Measurements from ENCODE around the gene CTNNA3.

Gene CTNNA3

DNA sequence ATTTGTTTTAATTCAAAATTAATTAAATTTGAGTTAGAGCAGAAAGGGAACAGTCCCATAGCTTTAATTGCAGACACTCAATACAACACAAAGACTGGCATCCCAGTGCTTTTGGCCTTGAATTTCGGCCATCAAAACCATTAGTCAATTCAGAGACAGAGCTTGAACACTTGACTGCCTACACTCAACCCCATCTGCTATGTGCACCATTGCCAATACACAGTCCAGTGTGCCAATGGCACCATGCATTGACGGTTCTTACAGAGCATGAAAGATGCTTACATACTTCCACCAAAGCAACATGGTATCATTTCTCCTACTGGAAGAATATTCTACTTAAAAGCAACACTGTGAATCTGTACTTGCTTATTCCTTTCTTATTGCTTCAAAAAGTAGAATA, 813.7 kb downstream of the CTNNA3 start:
- no peak for TF ChIP-seq EZH2phosphoT487 (IDR thresholded peaks at IDR 0.05; ENCODE audit: borderline replicate concordance)
- TF ChIP-seq, protein P1, sequence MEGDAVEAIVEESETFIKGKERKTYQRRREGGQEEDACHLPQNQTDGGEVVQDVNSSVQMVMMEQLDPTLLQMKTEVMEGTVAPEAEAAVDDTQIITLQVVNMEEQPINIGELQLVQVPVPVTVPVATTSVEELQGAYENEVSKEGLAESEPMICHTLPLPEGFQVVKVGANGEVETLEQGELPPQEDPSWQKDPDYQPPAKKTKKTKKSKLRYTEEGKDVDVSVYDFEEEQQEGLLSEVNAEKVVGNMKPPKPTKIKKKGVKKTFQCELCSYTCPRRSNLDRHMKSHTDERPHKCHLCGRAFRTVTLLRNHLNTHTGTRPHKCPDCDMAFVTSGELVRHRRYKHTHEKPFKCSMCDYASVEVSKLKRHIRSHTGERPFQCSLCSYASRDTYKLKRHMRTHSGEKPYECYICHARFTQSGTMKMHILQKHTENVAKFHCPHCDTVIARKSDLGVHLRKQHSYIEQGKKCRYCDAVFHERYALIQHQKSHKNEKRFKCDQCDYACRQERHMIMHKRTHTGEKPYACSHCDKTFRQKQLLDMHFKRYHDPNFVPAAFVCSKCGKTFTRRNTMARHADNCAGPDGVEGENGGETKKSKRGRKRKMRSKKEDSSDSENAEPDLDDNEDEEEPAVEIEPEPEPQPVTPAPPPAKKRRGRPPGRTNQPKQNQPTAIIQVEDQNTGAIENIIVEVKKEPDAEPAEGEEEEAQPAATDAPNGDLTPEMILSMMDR (conservative IDR thresholded peaks at IDR 0.05; ENCODE audit: low read length): no peak
- Histone ChIP-seq H3K79me2 (ENCODE audit: insufficient read depth, low read length) (no peaks in the 10 kb centered on the region), H3K9me3 (ENCODE audit: insufficient read depth, low read depth, low read length) (no peaks in the 10 kb centered on the region; the same call in 1 of the 2 replicates), H3K36me3 (ENCODE audit: insufficient read depth, low read length) (no peaks in the 10 kb centered on the region), H2AFZ (ENCODE audit: low read length) (no peak overlapping the region), H3K4me1 (ENCODE audit: insufficient read depth, low read length, poor library complexity, severe bottlenecking) (no peaks in the 10 kb centered on the region), H3K9me2 (replicated peaks; ENCODE audit: low read depth, low read length) (no peaks in the 10 kb centered on the region), H3K4me2 (ENCODE audit: low read depth, low read length, poor library complexity, severe bottlenecking) (no peak overlapping the region), H4K20me1 (ENCODE audit: insufficient read depth, low read length, poor library complexity, severe bottlenecking) (no peaks in the 10 kb centered on the region), H3K9ac (ENCODE audit: low read depth, low read length, poor library complexity, severe bottlenecking) (no peak overlapping the region), H3F3A (ENCODE audit: low read depth) (no peaks in the 10 kb centered on the region), H3K27me3 (ENCODE audit: insufficient read depth, low read length, poor library complexity, severe bottlenecking) (no peaks in the 10 kb centered on the region), H3K4me3 (ENCODE audit: low read length, poor library complexity, severe bottlenecking) (no peak overlapping the region)

DNA sequence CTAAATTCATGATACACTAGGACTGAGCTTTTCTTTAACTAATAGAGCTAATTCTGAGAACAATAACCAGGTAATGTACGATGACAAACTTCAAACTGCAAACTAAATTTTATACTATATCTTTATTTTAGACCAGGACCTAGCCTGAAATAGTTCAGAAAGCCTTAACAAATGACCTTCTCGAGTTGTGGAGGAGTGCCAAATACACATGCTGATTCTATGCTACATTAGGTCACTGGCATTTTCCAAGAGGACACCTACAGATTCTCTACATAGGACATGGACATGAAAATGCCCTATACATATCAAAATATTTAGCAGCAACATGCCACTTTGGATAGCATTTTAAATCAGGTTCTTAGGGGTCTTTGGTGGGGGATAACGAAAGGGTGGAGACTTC, 814.2 kb downstream of the CTNNA3 start:
- no peaks in the 10 kb centered on the region for H3K27me3 ChIP-seq (ENCODE audit: insufficient read depth, low read length, poor library complexity, severe bottlenecking)
- H3F3A ChIP-seq (ENCODE audit: low read depth): no peaks in the 10 kb centered on the region
- no peaks in the 10 kb centered on the region for H4K20me1 ChIP-seq (ENCODE audit: insufficient read depth, low read length, poor library complexity, severe bottlenecking)
- H3K36me3 ChIP-seq (ENCODE audit: insufficient read depth, low read length): no peaks in the 10 kb centered on the region
- no peak overlapping the region for H3K4me3 ChIP-seq (ENCODE audit: low read length, poor library complexity, severe bottlenecking)
- no peaks in the 10 kb centered on the region for H3K9me2 ChIP-seq (replicated peaks; ENCODE audit: low read depth, low read length)
- H3K79me2 ChIP-seq (ENCODE audit: insufficient read depth, low read length): no peaks in the 10 kb centered on the region
- no peak overlapping the region for H3K4me2 ChIP-seq (ENCODE audit: low read depth, low read length, poor library complexity, severe bottlenecking)
- no peaks in the 10 kb centered on the region; the same call in 1 of the 2 replicates for H3K9me3 ChIP-seq (ENCODE audit: insufficient read depth, low read depth, low read length)
- H3K9ac ChIP-seq (ENCODE audit: low read depth, low read length, poor library complexity, severe bottlenecking): no peak overlapping the region
- H3K4me1 ChIP-seq (ENCODE audit: insufficient read depth, low read length, poor library complexity, severe bottlenecking): no peaks in the 10 kb centered on the region
- H2AFZ ChIP-seq (ENCODE audit: low read length): no peak overlapping the region
- no peak for TF ChIP-seq EZH2phosphoT487 (IDR thresholded peaks at IDR 0.05; ENCODE audit: borderline replicate concordance)
- TF ChIP-seq, protein P1 (conservative IDR thresholded peaks at IDR 0.05; ENCODE audit: low read length): no peak

- H2AFZ ChIP-seq (ENCODE audit: low read length): no peak overlapping the region
- no peaks in the 10 kb centered on the region for H3K9me2 ChIP-seq (replicated peaks; ENCODE audit: low read depth, low read length)
- H3K4me3 ChIP-seq (ENCODE audit: low read length, poor library complexity, severe bottlenecking): no peak overlapping the region
- no peaks in the 10 kb centered on the region for H3K4me1 ChIP-seq (ENCODE audit: insufficient read depth, low read length, poor library complexity, severe bottlenecking)
- no peak overlapping the region for H3K4me2 ChIP-seq (ENCODE audit: low read depth, low read length, poor library complexity, severe bottlenecking)
- no peaks in the 10 kb centered on the region for H3F3A ChIP-seq (ENCODE audit: low read depth)
- TF ChIP-seq EZH2phosphoT487 (IDR thresholded peaks at IDR 0.05; ENCODE audit: borderline replicate concordance): no peak
- TF ChIP-seq, protein P1 (conservative IDR thresholded peaks at IDR 0.05; ENCODE audit: low read length): no peak
- no peaks in the 10 kb centered on the region for H3K79me2 ChIP-seq (ENCODE audit: insufficient read depth, low read length)
- no peaks in the 10 kb centered on the region; the same call in 1 of the 2 replicates for H3K9me3 ChIP-seq (ENCODE audit: insufficient read depth, low read depth, low read length)
- H3K27me3 ChIP-seq (ENCODE audit: insufficient read depth, low read length, poor library complexity, severe bottlenecking): no peaks in the 10 kb centered on the region
- H3K9ac ChIP-seq (ENCODE audit: low read depth, low read length, poor library complexity, severe bottlenecking): no peak overlapping the region
- H3K36me3 ChIP-seq (ENCODE audit: insufficient read depth, low read length): no peaks in the 10 kb centered on the region
- H4K20me1 ChIP-seq (ENCODE audit: insufficient read depth, low read length, poor library complexity, severe bottlenecking): no peaks in the 10 kb centered on the region
These were observed 815.2 kb downstream of the CTNNA3 start for GRCh38 chr10:66880826-66881225.
